Activated CD8-positive, alpha-beta T cell treated with anti-CD3 and anti-CD28 coated beads for 36 hours (primary cell): ENCODE data around the gene CLDN18. TPM values are rescaled to one million over a fixed set of nuclear protein-coding genes. Genes with fewer than 3 reads are reported as not detected.
A peak's percentile ranks its signal among the peaks of the same experiment; 100 is the strongest.

Source experiments
- ATAC-seq: fragments of 200-7000 bp; cut with Tn5 transposase; one replicate; pipeline ENCODE4 v1.10.0; 2021; ENCODE audit warnings: mild to moderate bottlenecking, moderate library complexity
- CTCF ChIA-PET: fragments of 350-600 bp; sonication (Branson Sonifier 250); formaldehyde crosslinking; loops from one replicate; lab custom pipeline; 2021; ENCODE audit warnings: antibody characterized with exemption; lab: Charles Lee
- POLR2A ChIA-PET: fragments of 350-600 bp; sonication (Branson Sonifier 250); formaldehyde crosslinking; loops from one replicate; lab custom pipeline; 2021; ENCODE audit warnings: antibody characterized with exemption; lab: Charles Lee
- DNase-seq: peaks from one replicate; pipeline ENCODE4 v3.0.0-alpha.2; 2020
- H3K27ac Mint-ChIP-seq: one replicate; pipeline ENCODE4 v1.8.0; 2021; ENCODE audit warnings: mild to moderate bottlenecking, mixed read lengths
- H3K27me3 Mint-ChIP-seq: one replicate; pipeline ENCODE4 v1.8.0; 2021; ENCODE audit warnings: mixed read lengths
- H3K36me3 Mint-ChIP-seq: one replicate; pipeline ENCODE4 v1.8.0; 2021; ENCODE audit warnings: low read depth, mixed read lengths
- H3K4me1 Mint-ChIP-seq: one replicate; pipeline ENCODE4 v1.8.0; 2021; ENCODE audit warnings: low read depth, mixed read lengths
- H3K4me3 Mint-ChIP-seq: one replicate; pipeline ENCODE4 v1.8.0; 2021; ENCODE audit warnings: mild to moderate bottlenecking, moderate library complexity, mixed read lengths
- H3K9me3 Mint-ChIP-seq: one replicate; pipeline ENCODE4 v1.8.0; 2021; ENCODE audit warnings: mixed read lengths
- intact Hi-C: fragments of 100-400 bp; cut with micrococcal nuclease; formaldehyde crosslinking; loops from one replicate; pipeline ENCODE4 v1.10.0; 2022
- total RNA-seq, 2 experiments: library from RNA; stranded (reverse); gene quantifications; one replicate each; pipeline ENCODE4 v1.2.3, GENCODE V29; 2021
- TF ChIP-seq, protein P1 (sequence below): fragments of 200-600 bp; IDR thresholded peaks from one replicate; pipeline ENCODE4 v1.8.0; 2022; ENCODE audit warnings: antibody characterized with exemption, mild to moderate bottlenecking

CLDN18 gene
- total RNA-seq, 2 experiments from 2014 or later, result not detected

- DNase-seq (no peak), ATAC-seq (no peak)
- no peaks in the 10 kb centered on the region for H3K27me3 Mint-ChIP-seq
- TF ChIP-seq, protein P1, sequence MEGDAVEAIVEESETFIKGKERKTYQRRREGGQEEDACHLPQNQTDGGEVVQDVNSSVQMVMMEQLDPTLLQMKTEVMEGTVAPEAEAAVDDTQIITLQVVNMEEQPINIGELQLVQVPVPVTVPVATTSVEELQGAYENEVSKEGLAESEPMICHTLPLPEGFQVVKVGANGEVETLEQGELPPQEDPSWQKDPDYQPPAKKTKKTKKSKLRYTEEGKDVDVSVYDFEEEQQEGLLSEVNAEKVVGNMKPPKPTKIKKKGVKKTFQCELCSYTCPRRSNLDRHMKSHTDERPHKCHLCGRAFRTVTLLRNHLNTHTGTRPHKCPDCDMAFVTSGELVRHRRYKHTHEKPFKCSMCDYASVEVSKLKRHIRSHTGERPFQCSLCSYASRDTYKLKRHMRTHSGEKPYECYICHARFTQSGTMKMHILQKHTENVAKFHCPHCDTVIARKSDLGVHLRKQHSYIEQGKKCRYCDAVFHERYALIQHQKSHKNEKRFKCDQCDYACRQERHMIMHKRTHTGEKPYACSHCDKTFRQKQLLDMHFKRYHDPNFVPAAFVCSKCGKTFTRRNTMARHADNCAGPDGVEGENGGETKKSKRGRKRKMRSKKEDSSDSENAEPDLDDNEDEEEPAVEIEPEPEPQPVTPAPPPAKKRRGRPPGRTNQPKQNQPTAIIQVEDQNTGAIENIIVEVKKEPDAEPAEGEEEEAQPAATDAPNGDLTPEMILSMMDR, result no peak
- ChIA-PET CTCF (interaction anchor here (12.7 kb wide), 1 partner anchor 55 kb away, joined by 181 read pairs; the partner anchor contains the start of gene DZIP1L), POLR2A (no interaction called here)
- no peaks in the 10 kb centered on the region for H3K9me3 Mint-ChIP-seq
- peaks cover 4% of the 10 kb centered on the region for H3K4me1 Mint-ChIP-seq
- no peak overlapping the region for H3K4me3 Mint-ChIP-seq
- H3K36me3 Mint-ChIP-seq, result no peaks in the 10 kb centered on the region
- intact Hi-C loops, result no loop called here
- H3K27ac Mint-ChIP-seq, result no peak overlapping the region
These were observed 53.5 kb downstream of the CLDN18 start for GRCh38 chr3:138063416-138063815.

DNA sequence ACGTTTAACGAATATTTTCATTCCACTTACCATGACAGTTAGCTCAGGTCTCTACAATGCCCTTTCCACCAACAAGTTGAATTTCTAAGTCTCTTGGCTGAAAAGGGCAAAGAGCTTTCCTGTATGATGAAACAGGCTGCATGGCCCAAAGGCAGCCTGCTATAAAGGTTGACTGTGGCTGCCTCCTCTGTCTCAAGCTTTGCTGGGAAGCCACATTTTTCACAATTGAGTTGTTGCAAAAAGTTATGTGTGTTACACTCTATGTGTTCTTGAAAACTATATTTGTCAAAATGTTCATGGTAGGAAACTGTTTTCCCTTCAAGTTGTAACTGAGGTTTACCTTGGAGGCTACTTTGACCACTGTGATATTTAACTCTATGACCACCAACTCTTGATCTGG is 56.0 kb downstream of the CLDN18 start:
- H3K4me3 Mint-ChIP-seq, result no peak overlapping the region
- peaks cover 4% of the 10 kb centered on the region for H3K4me1 Mint-ChIP-seq
- H3K9me3 Mint-ChIP-seq, result no peaks in the 10 kb centered on the region
- H3K27ac Mint-ChIP-seq, result peak overlapping the region; percentile 86
- intact Hi-C loops, result no loop called here
- ChIA-PET POLR2A (no interaction called here), CTCF (interaction anchor here (0.6 to 12.7 kb wide), 4 partner anchors 14 to 198 kb away, joined by 3 to 181 read pairs (median 4); partner anchors contain the start of gene DZIP1L)
- peaks cover 6% of the 10 kb centered on the region for H3K27me3 Mint-ChIP-seq
- ATAC-seq (peak; percentile 60), DNase-seq (peak; percentile 28)
- TF ChIP-seq, protein P1, result no peak
- no peaks in the 10 kb centered on the region for H3K36me3 Mint-ChIP-seq

DNA sequence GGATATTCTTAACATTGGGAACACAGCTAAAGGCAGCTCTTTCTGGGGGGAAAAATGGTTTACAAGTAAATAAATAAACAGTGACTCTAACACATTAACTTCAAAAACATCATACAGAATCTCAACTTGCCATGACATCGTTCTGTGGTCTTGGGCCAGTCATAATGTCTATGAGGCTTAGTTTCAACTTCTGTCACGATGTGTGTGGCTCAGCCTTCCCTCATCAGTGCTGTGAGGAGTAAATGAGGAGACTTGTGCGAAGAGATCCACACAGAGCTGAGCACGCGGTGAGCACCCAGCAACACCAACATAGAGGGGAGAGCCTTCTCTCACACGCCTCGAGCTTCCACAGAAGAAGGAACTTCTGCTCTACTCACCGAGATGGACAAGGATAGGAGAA is 56.4 kb downstream of the CLDN18 start:
- peaks cover 6% of the 10 kb centered on the region for H3K27me3 Mint-ChIP-seq
- H3K4me3 Mint-ChIP-seq, result no peak overlapping the region
- ATAC-seq (peak; percentile 87), DNase-seq (peak; percentile 71)
- H3K4me1 Mint-ChIP-seq, result peaks cover 4% of the 10 kb centered on the region
- intact Hi-C loops, result no loop called here
- H3K27ac Mint-ChIP-seq, result peak overlapping the region; percentile 86
- ChIA-PET POLR2A (no interaction called here), CTCF (interaction anchor here (0.6 to 12.7 kb wide), 6 partner anchors 14 to 197 kb away, joined by 3 to 181 read pairs (median 3); partner anchors contain the start of gene DZIP1L)
- no peaks in the 10 kb centered on the region for H3K9me3 Mint-ChIP-seq
- no peaks in the 10 kb centered on the region for H3K36me3 Mint-ChIP-seq
- TF ChIP-seq, protein P1, result no peak

DNA sequence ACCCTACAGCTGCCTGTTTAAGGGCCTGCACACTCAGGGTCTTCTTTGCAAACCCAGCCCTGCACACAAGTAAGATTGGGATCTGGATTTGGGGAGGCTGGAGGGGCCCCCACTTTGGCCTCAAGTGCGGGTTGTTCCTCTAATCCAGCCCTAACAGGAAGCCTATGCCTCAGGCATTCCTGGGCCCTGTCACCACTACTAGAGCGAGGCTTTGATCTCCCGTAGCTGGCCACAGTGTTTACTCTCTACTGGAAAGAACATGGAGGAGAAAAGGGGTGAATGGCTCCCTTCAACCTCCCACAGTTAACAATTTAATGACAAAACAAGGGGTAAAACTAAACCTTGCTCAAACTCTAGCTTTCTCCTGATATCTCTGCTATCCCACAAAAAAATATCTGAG is 57.0 kb downstream of the CLDN18 start:
- Mint-ChIP-seq H3K27ac (no peak overlapping the region), H3K4me1 (peaks cover 4% of the 10 kb centered on the region), H3K4me3 (no peak overlapping the region), H3K36me3 (no peaks in the 10 kb centered on the region), H3K27me3 (peaks cover 6% of the 10 kb centered on the region), H3K9me3 (no peaks in the 10 kb centered on the region)
- DNase-seq (no peak), ATAC-seq (no peak)
- intact Hi-C loops, result no loop called here
- CTCF ChIA-PET, result interaction anchor here (0.7 to 12.7 kb wide), 6 partner anchors 17 to 113 kb away, joined by 3 to 181 read pairs (median 4); partner anchors contain the start of gene DZIP1L
- TF ChIP-seq, protein P1, result no peak
- POLR2A ChIA-PET, result no interaction called here

DNA sequence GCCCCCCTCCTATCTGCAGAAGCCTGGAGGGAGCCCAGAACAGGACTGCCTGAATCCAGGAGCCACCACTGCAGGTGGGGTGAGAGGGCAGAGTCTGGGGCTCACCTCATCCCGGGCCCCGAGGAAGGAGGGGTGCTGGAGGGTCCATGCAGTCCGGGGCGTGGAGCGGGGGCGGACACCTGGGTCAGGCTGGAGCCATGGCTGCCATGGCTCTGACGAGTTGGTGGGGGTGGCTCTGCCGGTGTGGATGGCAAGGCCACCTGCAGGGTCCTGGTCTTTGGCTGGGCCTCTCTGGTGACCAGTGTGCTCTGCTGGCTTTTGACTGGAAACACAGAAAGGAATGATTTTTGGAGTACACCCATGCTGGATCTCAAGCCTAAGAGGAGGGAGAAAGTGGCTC is 58.1 kb downstream of the CLDN18 start:
- Mint-ChIP-seq H3K27me3 (peaks cover 7% of the 10 kb centered on the region), H3K4me3 (no peak overlapping the region), H3K27ac (no peak overlapping the region), H3K4me1 (peaks cover 4% of the 10 kb centered on the region), H3K9me3 (no peaks in the 10 kb centered on the region), H3K36me3 (no peaks in the 10 kb centered on the region)
- DNase-seq, result no peak
- CTCF ChIA-PET, result interaction anchor here (1.1 to 12.7 kb wide), 5 partner anchors 15 to 106 kb away, joined by 3 to 181 read pairs (median 4); partner anchors contain the start of gene DZIP1L
- intact Hi-C loops, result loop anchor here (2.0 kb wide), 1 partner anchor 51 kb away; no protein-coding TSS in a partner anchor
- TF ChIP-seq, protein P1, result no peak
- POLR2A ChIA-PET, result no interaction called here
- ATAC-seq, result no peak
